ENCODE measurements around the gene PPP2R1A.
"Not testable (repeated sequence)": the region's sequence is repeated elsewhere in the genome, so short reads cannot be mapped to it uniquely, and the experiment has no call there.

PPP2R1A gene

GRCh38 chr19:52248241-52248640, 58.4 kb downstream of the PPP2R1A start:
- DNase-seq = peak; percentile 29

DNA sequence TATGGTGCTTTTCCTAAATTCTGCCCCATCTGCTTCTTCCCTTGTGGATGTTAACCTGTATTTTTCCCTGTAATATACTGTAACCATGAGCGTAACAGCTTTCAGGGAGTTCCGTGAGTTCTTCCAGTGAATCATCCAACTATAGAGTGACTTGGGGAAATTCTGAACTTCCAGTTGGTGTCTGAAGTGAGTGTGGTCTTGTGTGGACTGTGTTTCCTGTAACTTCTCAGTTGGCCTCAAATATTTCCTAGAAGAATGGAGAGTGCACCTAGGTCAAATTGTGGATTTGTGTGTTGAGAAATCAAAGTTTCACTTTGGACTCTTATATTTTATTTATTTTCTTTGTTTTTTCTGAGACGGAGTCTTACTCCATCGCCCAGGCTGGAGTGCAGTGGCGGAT, 68.6 kb downstream of the PPP2R1A start:
- no peak for DNase-seq

- not testable (repeated sequence) for DNase-seq
These were observed 75.7 kb downstream of the PPP2R1A start for GRCh38 chr19:52265556-52265955.

- DNase-seq = peak; percentile 91
These were observed 79.7 kb downstream of the PPP2R1A start, which contains the start of gene ZNF766 for GRCh38 chr19:52269338-52270261. Gene ZNF766, plus strand, starts transcription at chr19:52269587. Its CDS starts 27 bp downstream, at chr19:52269614.

DNA sequence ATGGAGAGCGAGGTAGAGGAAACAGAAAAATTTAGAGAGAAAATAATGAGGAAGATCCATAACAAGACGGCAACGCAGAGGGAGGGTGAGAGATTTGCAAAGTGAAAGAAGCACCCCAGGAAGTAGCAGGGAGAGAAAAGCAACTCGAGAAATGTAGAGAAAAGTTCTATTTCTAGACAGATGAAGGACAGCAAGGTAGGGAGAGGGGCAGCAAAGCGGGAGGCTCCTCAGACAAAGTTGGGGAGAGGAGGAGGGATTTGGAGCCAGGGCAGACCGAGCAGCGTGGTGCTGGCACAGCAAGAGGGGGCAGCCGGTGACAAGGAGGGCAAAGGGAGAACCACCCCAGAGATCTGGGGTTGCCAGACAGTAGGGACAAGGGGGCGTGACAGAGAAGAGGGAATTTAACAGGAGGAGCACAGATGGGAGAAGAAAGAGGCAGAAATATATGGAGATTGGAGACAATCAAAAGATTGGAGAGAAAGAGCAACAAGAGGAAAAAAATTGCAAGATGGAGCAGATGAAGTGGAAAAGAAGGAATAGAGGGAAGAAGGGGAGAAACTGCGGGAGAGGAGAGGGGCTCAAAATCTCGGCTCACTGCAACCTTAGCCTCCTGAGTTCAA, 80.5 kb downstream of the PPP2R1A start:
- DNase-seq = no peak

DNA sequence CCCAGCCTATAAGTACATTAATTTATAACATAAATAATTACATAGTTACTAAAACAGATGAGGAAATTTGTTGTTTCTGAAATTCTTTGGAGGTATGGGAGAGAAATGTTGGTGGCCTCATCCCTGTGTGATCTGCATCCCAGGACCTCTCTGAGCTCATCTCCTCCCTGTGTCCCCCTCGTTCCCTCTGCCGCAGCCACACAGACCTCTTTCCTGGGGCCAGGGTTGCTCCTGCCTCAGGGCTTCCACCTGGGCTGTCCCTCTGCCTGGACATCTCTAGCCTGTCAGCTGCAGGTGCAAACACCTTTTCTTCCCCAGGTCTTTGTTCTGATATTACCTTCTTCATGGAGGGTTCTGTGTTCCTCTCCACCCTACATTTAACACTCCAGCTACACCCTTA, 83.4 kb downstream of the PPP2R1A start:
- no peak for DNase-seq

DNA sequence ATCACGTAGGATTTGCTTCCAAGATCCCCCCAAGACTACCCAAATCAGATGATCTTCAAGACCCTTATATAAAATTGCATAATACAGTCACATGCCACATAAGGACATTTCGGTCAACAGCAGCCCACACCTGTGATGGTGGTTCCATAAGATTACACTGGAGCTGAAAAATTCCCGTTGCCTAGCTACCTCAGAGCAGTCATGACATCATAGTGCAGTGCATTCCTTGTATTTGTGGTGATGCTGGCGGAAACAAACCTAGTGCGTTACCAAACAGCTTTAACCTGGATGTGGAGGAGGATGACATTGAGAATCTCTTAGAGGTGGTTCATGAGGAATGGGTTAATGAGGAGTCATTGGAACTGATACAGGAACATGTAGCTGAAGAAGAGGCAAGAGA, 84.3 kb downstream of the PPP2R1A start:
- no peak for DNase-seq

- no peak for DNase-seq
These were observed 86.1 kb downstream of the PPP2R1A start for GRCh38 chr19:52275988-52276387.

DNA sequence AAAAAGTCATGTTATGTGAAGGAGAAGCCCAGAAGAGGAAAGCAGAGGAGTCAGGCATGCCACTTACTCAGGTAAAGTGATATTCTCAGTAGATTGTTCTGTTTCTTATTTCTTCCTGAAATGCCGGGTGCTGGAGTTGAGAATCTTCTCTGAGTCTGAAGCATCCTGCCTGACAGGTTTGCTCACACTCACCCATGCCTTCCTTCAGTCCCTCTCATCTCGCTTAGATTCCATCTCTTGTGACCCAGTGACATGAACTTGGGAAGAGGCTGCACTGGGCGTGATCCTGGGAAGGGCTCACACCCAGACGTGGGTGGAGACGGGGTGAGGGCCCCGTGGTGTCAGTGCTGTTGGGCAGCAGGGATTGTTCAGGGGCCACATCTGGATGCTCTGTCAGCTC, 87.6 kb downstream of the PPP2R1A start:
- DNase-seq = no peak

Measured in NCI-H1092 (cell line).